Breast epithelium (tissue), 3 donors: ENCODE results near the gene KRTAP19-8.

Source experiments
- CTCF ChIP-seq, 3 donors: fragments of 450-650 bp; IDR thresholded peaks; one replicate each; pipeline ENCODE4 v1.5.1; 2016 to 2017; ENCODE audit warnings: antibody characterized with exemption in 3 of 3, mild to moderate bottlenecking in 3 of 3, moderate library complexity in 3 of 3
- POLR2A ChIP-seq: fragments of 450-650 bp; IDR thresholded peaks from one replicate; pipeline ENCODE4 v1.6.1; 2016; ENCODE audit warnings: antibody characterized with exemption, mild to moderate bottlenecking, moderate library complexity
- POLR2AphosphoS5 ChIP-seq, 3 donors: sonication (generic); formaldehyde crosslinking; IDR thresholded peaks; one replicate each; pipeline ENCODE4 v1.6.1; 2017; ENCODE audit warnings: antibody characterized with exemption in 3 of 3

GRCh38 chr21:31030367-31031106 lies 7.7 kb downstream of the KRTAP19-8 start:
- TF ChIP-seq POLR2A: no peak
- TF ChIP-seq CTCF (IDR thresholded peaks at IDR 0.05): no peak
- TF ChIP-seq POLR2AphosphoS5 (IDR thresholded peaks at IDR 0.05): no peak
